Right atrium auricular region (tissue), 2 donors: ENCODE data around the gene PHOSPHO2. TPM values are rescaled to one million over a fixed set of nuclear protein-coding genes. Genes with fewer than 3 reads are reported as not detected.

Experiments used
- DNase-seq: peaks from one replicate; pipeline ENCODE4 v3.0.0-alpha.2; 2019; ENCODE audit warnings: low spot score
- H3K27ac ChIP-seq, 2 donors: fragments of 200-600 bp; sonication (generic); 1 replicate in 1 of 2; 2 replicates in 1 of 2; pipeline ENCODE4 v1.5.1; 2016 to 2019
- H3K27me3 ChIP-seq, 2 donors: fragments of 200-600 bp; sonication (generic); one replicate each; pipeline versions ENCODE4 v1.5.1 to v1.6.0; 2017 to 2019
- H3K36me3 ChIP-seq: fragments of 200-600 bp; sonication (generic); one replicate; pipeline ENCODE4 v1.5.1; 2016
- H3K4me1 ChIP-seq, 2 donors: fragments of 200-600 bp; sonication (generic); one replicate each; pipeline versions ENCODE4 v1.5.1 to v1.6.0; 2017 to 2019
- H3K4me3 ChIP-seq, 2 donors: fragments of 200-600 bp; sonication (generic); 1 replicate in 1 of 2; 2 replicates in 1 of 2; pipeline ENCODE4 v1.5.1; 2017 to 2019; ENCODE audit warnings: mild to moderate bottlenecking in 1 of 2, moderate library complexity in 1 of 2
- H3K9me3 ChIP-seq, 2 donors: fragments of 200-600 bp; sonication (generic); one replicate each; pipeline ENCODE4 v1.5.1; 2019
- CTCF ChIP-seq, 2 donors: fragments of 200-600 bp; sonication (generic); IDR thresholded peaks; one replicate each; pipeline ENCODE4 v1.5.1; 2019; ENCODE audit warnings: antibody characterized with exemption in 2 of 2
- total RNA-seq, 2 donors: library from RNA; depleted of rRNA; stranded (reverse); fragments of >200 nt; gene quantifications; one replicate each; pipeline ENCODE4 v1.1.0, GENCODE V29; 2016

Gene PHOSPHO2
- total RNA-seq, 2 donors from 2014 or later: 3.4 to 4.8 TPM

- TF ChIP-seq CTCF (IDR thresholded peaks at IDR 0.05): no peak
- peaks cover 0 to 20% of the 10 kb centered on the region in 2 donors for H3K4me1 ChIP-seq
- H3K27me3 ChIP-seq: no peaks in the 10 kb centered on the region
- H3K36me3 ChIP-seq: no peaks in the 10 kb centered on the region
- H3K4me3 ChIP-seq: no peak overlapping the region
- H3K27ac ChIP-seq: no peak overlapping the region
- H3K9me3 ChIP-seq: no peaks in the 10 kb centered on the region
- no peak for DNase-seq
These were observed 23.4 kb downstream of the PHOSPHO2 start for GRCh38 chr2:169717691-169718063.

DNA sequence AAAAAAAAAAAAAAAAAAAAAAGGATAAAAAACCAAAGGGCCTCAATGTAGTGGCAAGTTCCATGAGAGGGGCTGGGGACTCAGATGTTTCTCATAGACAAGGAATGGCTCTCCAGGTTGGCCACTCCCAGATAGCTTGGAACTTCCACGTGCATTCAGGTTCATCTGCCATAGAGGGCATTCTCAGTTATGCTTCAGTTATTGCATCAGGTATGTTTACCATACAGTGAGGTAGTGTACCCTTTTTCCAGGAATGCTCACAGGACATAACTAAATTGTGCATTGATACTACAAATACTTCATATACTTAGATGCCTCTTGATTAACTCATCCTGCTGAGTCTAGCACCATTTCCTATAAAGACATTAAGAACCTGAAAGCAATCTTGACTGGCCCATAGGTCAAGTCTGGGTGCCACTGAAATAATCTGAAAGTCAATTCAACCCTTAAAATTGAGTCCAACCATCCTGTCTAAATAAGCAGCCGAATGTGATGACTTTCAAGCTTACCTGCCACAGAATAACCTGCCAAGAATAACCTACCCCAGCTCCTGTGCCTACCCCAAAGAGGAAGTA, 24.7 kb downstream of the PHOSPHO2 start:
- TF ChIP-seq CTCF (IDR thresholded peaks at IDR 0.05): no peak
- H3K27me3 ChIP-seq: no peaks in the 10 kb centered on the region
- H3K36me3 ChIP-seq: no peaks in the 10 kb centered on the region
- H3K4me3 ChIP-seq: no peak overlapping the region
- no peak overlapping the region for H3K27ac ChIP-seq
- H3K4me1 ChIP-seq: peaks cover 0 to 20% of the 10 kb centered on the region in 2 donors
- no peak for DNase-seq
- H3K9me3 ChIP-seq: no peaks in the 10 kb centered on the region

GRCh38 chr2:169721016-169721415, 26.7 kb downstream of the PHOSPHO2 start:
- no peaks in the 10 kb centered on the region for H3K9me3 ChIP-seq
- H3K27ac ChIP-seq: no peak overlapping the region
- H3K36me3 ChIP-seq: no peaks in the 10 kb centered on the region
- TF ChIP-seq CTCF (IDR thresholded peaks at IDR 0.05): no peak
- DNase-seq: no peak
- no peaks in the 10 kb centered on the region for H3K27me3 ChIP-seq
- H3K4me3 ChIP-seq: no peak overlapping the region
- peaks cover 0 to 10% of the 10 kb centered on the region in 2 donors for H3K4me1 ChIP-seq

DNA sequence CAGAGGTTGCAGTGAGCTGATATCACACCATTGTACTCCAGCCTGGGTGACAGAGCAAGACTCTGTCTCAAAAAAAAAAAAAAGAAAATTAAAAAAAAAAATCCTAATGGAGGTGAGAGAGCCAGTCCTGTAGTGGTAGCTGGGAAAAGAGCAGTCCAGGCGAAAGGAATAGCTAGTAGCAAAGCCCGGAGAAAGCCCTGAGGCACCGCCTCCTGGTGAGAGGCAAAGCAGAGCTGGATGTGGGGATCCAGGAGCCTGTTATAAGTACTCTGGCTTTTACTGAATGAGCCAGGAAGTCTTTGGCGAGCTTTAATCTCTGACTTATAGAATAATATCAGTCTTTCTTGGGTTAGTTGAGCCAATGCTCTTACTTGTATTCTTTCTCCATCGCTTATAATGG, 32.8 kb downstream of the PHOSPHO2 start:
- Histone ChIP-seq H3K27ac (no peak overlapping the region), H3K4me1 (no peaks in the 10 kb centered on the region), H3K27me3 (no peaks in the 10 kb centered on the region), H3K9me3 (no peaks in the 10 kb centered on the region), H3K36me3 (no peaks in the 10 kb centered on the region), H3K4me3 (no peak overlapping the region)
- no peak for DNase-seq
- no peak for TF ChIP-seq CTCF (IDR thresholded peaks at IDR 0.05)

DNA sequence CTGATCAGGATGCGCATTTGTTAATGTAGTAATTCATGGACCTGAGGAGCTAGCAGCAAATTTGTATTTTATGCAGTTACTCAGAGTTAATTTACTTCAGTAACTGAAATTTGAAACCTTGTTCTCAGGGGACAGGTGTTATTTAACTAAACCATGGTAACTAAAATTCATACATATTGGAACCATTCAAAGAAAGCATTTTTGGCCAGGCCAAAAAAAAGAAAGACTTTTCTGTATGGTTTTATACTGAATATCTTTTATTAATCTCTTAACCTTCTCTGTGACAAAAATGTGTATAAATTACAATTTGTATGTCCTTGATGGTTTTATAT, 35.0 kb downstream of the PHOSPHO2 start:
- no peaks in the 10 kb centered on the region for H3K36me3 ChIP-seq
- H3K27ac ChIP-seq: no peak overlapping the region
- H3K4me1 ChIP-seq: peaks cover 0 to 8% of the 10 kb centered on the region in 2 donors
- H3K27me3 ChIP-seq: no peaks in the 10 kb centered on the region
- H3K4me3 ChIP-seq: no peak overlapping the region
- no peak for DNase-seq
- TF ChIP-seq CTCF (IDR thresholded peaks at IDR 0.05): no peak
- H3K9me3 ChIP-seq: no peaks in the 10 kb centered on the region

DNA sequence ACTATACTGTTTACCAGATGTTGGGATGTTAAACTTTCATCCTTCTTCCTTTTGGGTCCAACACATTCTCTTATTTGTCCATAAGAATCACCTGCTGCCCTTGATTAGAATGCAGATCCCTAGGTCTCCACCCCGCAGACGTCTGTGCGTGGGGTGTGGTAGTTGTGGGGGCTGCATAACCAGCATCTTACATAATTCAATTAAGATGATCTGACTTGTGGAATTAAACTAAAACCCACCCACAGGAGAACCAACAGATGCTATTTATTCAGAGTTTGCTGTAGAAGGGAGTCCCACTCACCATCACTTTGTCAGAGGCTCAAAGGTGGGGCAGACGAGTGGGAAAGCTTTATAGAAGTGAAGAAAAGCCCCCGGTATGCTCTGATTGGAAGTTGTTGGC, 37.8 kb downstream of the PHOSPHO2 start:
- H3K4me3 ChIP-seq: no peak overlapping the region
- no peak for DNase-seq
- no peaks in the 10 kb centered on the region for H3K36me3 ChIP-seq
- no peaks in the 10 kb centered on the region for H3K9me3 ChIP-seq
- TF ChIP-seq CTCF (IDR thresholded peaks at IDR 0.05): no peak
- no peaks in the 10 kb centered on the region for H3K27me3 ChIP-seq
- H3K27ac ChIP-seq: no peak overlapping the region
- peaks cover 0 to 12% of the 10 kb centered on the region in 2 donors for H3K4me1 ChIP-seq
